Hematopoietic multipotent progenitor cell treated with erythropoietin and hydrocortisone succinate and interleukin-3 and kit ligand, for 15 days (in vitro differentiated cells): ENCODE results near the gene SPANXD.
"Not testable (repeated sequence)": the region's sequence is repeated elsewhere in the genome, so short reads cannot be mapped to it uniquely, and the experiment has no call there.

Source experiments
- DNase-seq: peaks from one replicate; pipeline ENCODE4 v3.0.0-alpha.2; 2015; ENCODE audit warnings: low spot score

The SPANXD gene

GRCh38 chrX:141698639-141699038, at the start of gene SPANXD:
Gene SPANXD (minus strand): TSS chrX:141698739. CDS start chrX:141698405, 334 bp downstream.
- DNase-seq = not testable (repeated sequence)

- DNase-seq = no peak
These were observed 44.1 kb upstream of the SPANXD start for GRCh38 chrX:141742666-141743065.

GRCh38 chrX:141736656-141737055, 38.1 kb upstream of the SPANXD start:
- no peak for DNase-seq

GRCh38 chrX:141733371-141733770, 34.8 kb upstream of the SPANXD start:
- no peak for DNase-seq

- no peak for DNase-seq
These were observed 33.5 kb upstream of the SPANXD start for GRCh38 chrX:141732031-141732430.

- DNase-seq = no peak
These were observed 25.6 kb upstream of the SPANXD start for GRCh38 chrX:141724186-141724585.

- no peak for DNase-seq
These were observed 16.1 kb upstream of the SPANXD start for GRCh38 chrX:141714680-141715079.

- DNase-seq = no peak
These were observed 2.5 kb upstream of the SPANXD start for GRCh38 chrX:141701072-141701471.

GRCh38 chrX:141673946-141674345, 24.6 kb downstream of the SPANXD start:
- DNase-seq = no peak

GRCh38 chrX:141669689-141670088, 28.9 kb downstream of the SPANXD start:
- no peak for DNase-seq

GRCh38 chrX:141668371-141668770, 30.2 kb downstream of the SPANXD start:
- no peak for DNase-seq

- DNase-seq = no peak
These were observed 35.8 kb downstream of the SPANXD start for GRCh38 chrX:141662781-141663180.

GRCh38 chrX:141652286-141652685, 46.3 kb downstream of the SPANXD start:
- no peak for DNase-seq
